RPMI7951 (cell line): ENCODE results near the gene GEMIN4. TPM values are rescaled to one million over a fixed set of nuclear protein-coding genes. Genes with fewer than 3 reads are reported as not detected.
A peak's percentile ranks its signal among the peaks of the same experiment; 100 is the strongest.
"Not testable (repeated sequence)": the region's sequence is repeated elsewhere in the genome, so short reads cannot be mapped to it uniquely, and the experiment has no call there.

Experiments used
- DNase-seq: peaks from one replicate; pipeline ENCODE4 v3.0.0-alpha.2; 2012; ENCODE audit warnings: low read depth
- total RNA-seq: library from RNA; depleted of rRNA; stranded (reverse); fragments of >200 nt; shearing (Covaris generic); gene quantifications from 2 replicates; pipeline ENCODE4 v1.2.3, GENCODE V29; 2014; rRNA removed

The GEMIN4 gene
- total RNA-seq = 7.7 and 8.4 TPM in 2 replicates

DNA sequence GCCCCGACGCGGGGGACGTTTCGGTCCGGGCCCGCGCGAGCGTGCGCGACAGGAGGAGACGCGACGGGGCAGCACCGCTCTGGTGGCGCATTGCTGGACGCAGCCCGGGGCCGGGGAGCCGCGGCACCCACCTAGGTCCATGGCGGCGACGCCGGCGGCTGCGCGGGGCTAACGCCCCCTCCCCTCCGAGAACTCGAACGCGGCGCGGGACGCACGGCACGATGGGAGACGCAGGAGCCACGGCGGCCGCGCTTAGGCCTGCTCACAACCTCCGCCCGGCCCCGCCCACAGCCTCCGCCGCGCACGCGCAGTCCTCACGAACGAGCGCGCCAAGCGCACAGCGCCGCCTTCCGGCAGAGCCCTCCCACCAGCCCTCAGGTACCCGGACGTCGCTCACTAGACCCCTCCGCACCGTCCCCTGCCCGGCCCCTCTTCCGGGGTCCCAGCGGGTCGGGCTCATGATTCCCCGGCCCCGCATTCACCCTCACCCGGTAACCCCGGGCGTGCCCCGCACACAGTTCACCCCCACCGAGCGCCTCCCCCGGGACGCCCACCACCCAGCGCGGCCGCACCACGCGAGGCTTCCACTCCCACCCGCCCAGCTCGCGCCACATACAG lies at the start of gene GEMIN4:
TSS of gene GEMIN4 (minus strand) at position 263 of the 618 bp plus-strand sequence. CDS start at position 141, 122 bp downstream.
- DNase-seq = peak; percentile 75

DNA sequence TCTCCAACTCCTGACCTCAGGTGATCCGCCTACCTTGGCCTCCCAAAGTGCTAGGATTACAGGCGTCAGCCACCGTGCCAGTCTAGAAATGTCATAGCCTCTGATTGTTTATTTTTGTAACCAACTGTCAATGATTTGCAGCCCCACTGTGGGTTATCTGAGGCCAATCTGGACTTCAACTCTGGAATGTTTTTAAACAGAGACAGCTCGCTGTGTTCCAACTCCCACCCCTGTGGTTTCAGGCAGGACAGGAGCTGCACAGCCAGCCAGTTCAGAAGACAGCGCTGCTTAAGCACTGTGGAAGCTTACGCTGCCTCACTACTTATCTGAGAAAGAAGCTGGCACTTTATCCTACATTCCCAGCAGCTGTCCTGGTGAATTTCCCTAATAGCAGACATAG lies 49.6 kb upstream of the GEMIN4 start:
- no peak for DNase-seq

DNA sequence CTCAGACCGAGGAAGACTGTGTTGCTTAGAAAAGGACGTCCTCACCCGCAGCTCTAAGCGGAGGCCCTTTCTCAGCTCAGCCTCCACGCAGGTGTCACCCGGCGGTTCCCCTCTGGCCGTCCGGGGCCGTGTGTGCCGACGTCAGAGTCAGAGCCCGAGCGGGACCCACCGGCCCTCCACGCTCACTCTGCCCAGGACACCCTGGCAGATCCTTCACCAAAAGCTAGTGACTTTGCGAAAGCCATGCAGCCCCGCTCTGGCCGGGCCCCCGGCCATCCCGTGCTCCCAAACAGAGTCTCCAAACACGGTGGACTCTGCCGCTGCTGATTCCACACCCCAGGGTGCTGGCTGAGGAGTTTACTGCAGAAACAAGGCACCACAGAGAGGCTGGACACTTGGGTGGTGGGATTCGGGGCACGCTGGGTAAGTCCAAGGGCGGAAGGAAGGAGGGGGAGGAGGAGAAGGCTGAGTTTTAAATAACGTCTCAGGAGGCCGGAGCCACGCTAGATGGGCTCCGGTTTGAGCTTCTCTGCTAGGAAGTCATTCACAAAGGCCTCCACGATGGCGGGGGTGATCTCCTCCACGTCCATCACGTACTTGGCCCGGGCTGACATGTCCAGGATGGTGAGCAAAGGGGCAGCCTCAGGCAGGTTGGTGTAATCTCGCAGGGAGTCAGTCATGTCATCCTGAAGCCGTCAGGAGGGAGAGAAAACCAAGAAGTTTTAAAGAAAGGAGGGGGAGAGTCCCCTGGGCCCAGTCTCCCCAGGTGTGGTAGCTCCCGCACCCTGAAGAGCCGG lies 48.6 kb upstream of the GEMIN4 start:
- no peak for DNase-seq

DNA sequence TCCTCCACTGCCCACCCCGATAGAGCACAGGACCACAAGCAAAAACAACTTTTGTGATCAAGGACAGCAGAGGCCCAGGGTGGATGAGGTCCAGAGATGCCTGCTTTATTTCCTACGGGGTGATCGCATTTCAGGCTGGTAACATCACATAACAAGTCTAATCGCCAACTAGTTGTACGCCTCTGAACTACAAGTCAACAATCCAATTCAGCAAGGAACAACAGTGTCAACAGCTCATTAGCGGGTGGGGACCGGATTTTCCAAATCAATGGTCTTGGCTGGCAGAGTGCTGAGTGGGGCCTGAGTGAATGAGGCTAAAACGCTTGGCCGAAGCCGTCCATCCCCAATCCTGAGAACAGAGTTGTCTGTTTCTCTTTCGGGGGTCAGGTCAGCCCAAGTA lies 47.2 kb upstream of the GEMIN4 start:
- DNase-seq = no peak

DNA sequence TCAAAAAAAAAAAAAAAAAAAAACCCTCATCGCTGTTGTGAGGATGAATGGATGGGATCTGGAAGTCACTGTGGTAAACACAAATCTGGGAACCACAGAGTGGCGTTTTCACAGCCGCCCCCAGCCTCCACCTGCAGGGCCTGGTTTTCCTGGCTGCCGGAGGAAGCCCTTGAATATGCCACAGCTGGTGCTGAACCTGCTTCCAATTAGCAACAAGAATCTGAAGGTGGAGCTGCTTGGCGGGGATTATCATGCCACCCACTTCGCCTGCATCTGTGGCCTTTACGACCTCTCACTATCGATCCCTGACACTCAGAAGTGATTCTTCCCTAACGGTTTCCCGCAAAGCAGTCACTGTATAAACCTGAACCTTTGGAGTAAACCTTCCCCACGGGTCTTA lies 46.2 kb upstream of the GEMIN4 start:
- DNase-seq = no peak

DNA sequence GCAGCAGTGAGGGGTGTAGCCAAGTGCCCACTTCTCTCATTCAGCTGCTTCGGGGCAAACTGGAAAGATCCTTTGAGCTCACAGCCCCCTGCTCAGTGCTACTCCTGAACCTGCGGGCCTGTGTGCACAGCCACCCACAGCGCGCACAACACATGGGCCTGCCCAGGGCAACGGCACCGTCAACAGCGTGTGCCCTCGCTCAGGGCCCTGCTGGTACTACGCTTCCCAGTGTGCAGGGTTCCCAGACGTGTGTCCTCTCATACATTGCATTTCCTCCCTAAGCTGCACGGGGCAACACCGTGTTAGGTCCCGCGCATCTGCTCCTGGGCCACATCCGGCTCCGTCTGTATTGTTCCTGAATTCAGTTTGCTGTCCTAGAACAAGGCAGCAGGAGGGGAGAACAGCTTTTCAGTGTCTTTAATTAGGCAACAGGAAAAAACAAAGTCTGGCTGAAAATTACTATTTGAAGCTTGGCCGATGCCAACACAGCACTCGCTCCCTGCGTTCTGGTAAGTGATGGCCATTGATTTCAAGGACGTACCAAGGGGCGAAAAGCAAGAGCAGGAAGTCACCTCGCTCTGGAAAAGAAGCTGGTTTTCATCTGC lies 45.3 kb upstream of the GEMIN4 start:
- no peak for DNase-seq

DNA sequence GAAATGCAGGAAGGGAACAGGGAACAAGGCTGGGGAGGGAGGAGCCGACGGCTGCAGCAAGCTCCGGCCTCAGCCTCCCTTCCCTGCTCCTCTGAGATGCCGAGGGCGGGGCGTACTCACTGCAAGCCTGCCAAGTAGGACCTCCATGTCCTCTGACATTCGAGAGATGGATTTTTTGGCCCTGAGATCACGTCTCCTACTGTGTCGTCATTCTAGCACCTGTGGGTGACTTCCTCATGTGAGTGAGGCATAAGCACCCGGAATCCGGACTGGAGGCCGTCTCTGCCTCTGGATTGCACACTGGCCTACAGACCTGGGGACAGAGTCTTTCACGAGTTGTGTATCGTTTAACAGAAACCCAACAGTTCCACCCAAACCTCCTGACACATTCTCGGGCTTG lies 44.5 kb upstream of the GEMIN4 start:
- DNase-seq = no peak

DNA sequence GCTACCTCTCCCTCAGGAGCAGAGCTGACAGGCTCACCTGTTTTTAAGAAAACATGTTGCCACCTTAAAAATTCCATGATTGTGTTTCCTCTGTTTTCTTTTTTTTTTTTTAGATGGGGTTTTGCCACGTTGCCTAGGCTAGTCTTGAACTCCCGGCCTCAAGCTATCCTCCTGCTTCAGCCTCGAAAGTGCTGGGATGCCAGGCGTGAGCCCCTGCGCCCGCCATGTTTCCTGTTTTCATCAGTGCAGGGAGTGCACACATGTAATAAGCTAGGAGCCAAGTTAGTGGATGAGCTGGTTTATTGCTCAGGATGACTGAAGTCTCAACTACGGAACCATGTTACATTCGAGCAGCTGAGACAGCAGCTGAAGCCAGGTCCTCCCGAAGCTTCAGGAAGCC lies 43.7 kb upstream of the GEMIN4 start:
- no peak for DNase-seq

DNA sequence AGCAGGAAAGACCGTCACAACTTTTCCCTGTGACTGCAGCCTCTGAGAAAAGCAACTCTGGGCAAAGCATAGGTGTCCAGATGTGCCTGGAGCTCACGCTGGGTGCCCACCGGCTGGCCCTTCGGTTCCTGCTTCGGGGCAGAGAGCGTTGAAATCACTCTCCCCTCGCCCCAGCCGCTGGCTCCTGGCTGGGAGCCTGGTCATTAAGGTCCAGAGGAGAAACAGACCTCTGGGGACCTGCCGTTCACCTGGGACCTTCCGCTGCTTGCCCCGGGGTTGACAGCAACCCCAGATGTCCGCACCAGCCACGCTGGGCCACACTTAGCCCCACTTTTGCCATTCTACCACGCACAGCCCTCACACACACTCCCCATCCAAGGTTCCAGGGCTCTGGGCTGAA lies 43.2 kb upstream of the GEMIN4 start:
- DNase-seq = no peak

DNA sequence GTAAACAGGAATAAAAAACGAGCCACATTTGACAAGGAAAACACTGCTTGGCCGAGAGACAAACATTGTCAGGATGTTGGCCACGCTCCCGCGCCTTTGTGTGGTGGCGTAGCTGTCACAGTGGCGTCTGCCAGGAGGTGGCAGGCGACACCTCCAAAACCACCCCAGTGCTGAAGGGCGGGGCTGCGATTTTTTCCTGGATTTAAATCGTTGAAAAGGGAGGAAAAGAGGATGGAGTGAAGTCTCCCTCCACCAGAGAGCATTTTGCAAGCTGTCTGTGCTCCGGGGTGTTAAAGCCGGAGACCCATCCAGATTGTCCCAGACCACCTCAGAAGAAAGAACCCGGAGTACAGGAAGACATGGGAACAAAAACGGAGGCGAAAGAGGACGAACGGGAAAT lies 42.8 kb upstream of the GEMIN4 start:
- peak; percentile 69 for DNase-seq

DNA sequence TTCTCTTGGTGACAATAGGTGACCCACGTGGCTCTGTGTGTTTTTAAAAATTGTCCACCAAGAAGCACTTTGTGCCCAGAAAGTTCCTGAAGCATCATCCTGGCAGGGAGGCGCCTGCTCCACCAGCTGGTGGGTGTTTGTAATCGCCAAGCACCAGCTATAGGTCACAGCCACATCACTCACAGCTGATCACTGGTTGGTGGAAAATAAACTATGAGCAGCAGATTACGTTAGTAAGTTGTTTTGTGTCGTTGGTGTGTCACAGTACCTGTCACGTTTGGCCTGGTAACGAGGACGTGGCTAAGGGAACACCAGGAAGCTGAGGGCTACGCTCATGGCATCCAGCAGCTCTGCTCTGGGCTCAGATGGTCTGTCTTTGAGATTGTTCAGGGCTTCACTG lies 40.2 kb upstream of the GEMIN4 start:
- DNase-seq = no peak

DNA sequence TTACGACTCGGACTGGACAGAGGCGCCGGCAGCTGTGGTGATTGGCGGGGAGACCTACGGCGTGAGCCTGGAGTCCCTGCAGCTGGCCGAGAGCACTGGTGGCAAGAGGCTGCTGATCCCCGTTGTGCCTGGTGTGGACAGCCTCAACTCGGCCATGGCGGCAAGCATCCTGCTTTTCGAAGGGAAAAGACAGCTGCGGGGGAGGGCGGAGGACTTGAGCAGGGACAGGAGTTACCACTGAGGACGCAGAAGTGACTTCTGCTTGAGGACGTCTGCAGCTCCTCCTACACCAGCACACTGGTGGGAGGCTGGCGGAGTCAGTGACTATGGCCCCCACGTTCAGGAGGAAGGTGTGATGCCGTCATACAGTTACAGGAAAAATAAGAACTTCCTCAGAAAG lies 39.8 kb upstream of the GEMIN4 start:
- no peak for DNase-seq

DNA sequence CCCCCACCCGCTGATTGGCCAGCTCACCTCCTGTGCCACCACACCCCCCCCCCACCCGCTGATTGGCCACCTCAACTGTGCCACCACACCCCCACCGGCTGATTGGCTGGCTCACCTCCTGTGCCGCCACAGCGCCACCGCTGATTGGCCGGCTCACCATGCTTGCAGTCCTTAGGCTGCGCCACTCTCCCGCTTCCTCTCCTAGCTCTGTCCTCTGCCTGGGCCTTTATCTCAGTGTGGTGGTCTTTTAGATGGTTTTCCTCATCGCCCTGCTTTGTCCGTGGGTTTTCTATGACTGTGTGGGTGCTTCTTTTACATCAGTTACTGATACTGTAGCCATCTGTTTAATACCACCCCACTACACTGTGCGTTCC lies 38.8 kb upstream of the GEMIN4 start:
- not testable (repeated sequence) for DNase-seq

DNA sequence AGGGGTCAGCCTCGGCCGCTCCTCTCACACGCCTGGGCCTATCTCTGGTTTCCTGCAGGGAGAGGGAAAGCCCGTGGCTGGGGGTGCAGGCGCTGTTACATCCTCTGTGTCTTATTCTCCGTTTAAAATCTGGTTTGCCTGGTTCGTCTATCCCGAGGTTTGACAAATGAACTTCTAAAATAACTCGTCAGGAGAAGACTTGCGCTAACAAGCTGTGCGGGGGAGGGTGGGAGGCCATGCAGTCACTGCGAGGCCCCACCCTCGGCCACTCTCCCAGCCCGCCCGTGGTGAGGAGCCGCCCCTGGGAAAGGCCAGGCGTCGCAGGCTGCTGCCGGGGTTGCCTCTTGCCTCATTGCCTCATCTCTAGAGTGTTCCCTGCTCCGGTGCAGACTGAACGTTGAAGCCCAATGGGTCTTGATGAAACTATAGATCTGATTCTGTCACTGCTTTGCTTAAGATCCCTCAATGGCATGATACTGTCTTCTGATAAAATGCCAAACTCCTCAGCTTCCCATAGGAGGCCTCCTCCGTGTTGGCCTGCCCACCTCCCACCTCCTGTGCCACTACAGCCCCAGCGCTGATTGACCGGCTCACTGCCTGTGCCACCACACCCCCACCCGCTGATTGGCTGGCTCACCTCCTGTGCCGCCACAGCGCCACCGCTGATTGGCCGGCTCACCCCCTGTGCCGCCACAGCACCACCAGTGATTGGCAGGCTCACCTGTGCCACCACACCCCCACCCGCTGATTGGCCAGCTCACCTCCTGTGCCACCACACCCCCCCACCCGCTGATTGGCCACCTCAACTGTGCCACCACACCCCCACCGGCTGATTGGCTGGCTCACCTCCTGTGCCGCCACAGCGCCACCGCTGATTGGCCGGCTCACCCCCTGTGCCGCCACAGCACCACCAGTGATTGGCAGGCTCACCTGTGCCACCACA lies 38.1 kb upstream of the GEMIN4 start:
- not testable (repeated sequence) for DNase-seq

DNA sequence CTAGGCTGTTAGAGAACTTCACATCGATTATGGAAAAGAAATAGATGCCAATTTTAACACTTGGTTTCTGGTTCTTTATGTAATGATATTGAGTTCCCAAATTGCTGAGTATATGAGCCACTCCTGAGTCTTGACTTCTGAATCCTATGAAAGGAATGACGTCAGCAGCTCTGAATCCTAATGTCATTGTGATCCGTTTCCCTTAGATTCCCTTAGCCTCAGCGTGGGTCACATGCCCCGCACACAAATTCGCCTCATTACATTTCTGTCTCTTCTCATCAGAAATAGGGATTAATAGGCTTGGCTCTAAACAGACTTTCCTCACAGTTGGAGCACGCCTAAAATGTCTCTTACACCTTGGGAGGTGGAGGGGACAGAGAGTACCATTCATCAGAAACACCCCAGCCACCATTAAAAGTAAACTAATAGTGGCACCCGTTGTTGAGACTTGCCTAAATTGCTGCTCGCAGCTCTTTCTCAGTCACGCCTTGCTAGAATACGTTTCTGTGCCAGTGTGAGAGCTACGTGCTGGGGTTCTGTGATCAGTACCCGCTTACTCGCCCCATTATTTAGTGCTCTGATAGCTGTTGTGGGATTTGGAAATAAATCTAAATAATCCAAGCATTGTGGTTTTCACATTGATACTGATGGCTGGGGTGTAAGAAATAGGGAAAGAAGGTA lies 37.2 kb upstream of the GEMIN4 start:
- DNase-seq = no peak

DNA sequence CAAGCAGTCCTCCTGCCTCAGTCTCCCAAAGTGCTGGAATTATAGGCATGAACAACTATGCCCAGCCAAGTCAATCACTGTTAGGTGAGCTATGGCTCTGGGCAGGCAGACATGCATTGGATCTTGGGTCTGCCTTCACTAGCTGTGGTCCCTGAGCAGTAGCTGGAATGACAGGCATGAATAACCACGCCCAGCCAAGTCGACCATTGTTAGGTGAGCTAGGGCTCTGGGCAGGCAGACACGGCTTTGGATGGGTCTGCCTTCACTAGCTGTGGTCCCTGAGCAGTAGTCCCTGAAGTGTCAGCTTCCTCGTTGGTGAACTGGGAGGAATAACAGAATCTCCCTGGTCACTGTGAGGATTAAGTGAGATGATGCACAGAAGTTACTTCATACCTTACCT lies 36.5 kb upstream of the GEMIN4 start:
- DNase-seq = no peak

DNA sequence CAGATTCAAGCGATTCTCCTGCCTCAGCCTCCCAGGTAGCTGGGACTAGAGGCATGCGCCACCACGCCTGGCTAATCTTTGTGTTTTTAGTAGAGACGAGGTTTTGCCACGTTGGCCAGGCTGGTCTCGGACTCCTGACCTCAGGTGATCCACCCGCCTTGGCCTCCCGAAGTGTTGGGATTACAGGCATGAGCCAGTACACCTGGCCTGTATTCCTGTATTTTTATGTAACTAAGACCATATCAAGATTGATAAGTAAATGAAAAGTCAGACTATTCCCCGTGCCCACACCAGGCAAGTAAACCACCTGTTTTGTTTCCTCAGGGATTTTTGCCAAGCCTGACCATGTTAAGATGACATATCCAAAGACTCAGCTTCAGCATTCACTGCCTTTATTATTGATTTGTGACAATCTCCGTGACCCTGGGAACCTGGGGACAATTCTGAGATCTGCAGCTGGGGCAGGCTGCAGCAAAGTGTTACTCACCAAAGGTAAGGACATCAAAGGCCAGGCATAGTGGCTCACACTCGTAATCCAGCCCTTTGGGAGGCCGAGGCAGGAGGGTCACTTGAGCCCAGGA lies 35.7 kb upstream of the GEMIN4 start:
- DNase-seq = no peak

DNA sequence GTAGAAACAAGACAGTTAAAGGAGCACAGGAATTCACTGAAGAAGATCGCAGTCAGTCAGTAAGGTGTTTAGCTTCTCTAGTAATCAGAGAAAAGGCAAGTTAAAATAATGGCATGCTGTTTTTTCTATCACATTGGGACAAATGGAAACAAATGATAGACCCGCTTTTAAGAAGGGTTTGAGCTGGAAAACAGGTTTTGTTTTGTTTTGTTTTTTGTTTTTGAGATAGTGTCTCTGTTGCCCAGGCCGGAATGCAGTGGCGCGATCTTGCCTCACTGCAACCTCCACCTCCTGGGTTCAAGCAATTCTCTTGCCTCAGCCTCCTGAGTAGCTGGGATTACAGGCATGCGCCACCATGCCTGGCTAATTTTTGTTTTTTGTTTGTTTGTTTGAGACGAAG lies 33.8 kb upstream of the GEMIN4 start:
- not testable (repeated sequence) for DNase-seq

DNA sequence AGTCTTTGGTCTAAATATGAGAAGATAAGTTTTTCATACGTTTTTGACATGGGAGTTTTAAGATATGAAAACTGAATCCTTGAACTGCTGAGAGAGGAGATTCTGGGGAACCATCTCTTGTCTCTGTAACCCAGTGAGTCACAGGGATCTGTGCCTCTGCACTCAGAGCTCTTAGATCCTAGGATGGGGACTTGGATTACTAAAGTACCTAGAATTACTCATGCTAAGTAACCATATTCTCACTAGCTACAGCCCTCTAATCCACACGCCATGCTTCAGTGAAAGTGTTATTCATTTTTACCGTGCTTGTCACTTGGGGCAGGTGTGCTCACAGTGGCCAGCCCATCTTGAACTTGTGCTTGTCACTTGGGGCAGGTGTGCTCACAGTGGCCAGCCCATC lies 32.1 kb upstream of the GEMIN4 start:
- DNase-seq = no peak

DNA sequence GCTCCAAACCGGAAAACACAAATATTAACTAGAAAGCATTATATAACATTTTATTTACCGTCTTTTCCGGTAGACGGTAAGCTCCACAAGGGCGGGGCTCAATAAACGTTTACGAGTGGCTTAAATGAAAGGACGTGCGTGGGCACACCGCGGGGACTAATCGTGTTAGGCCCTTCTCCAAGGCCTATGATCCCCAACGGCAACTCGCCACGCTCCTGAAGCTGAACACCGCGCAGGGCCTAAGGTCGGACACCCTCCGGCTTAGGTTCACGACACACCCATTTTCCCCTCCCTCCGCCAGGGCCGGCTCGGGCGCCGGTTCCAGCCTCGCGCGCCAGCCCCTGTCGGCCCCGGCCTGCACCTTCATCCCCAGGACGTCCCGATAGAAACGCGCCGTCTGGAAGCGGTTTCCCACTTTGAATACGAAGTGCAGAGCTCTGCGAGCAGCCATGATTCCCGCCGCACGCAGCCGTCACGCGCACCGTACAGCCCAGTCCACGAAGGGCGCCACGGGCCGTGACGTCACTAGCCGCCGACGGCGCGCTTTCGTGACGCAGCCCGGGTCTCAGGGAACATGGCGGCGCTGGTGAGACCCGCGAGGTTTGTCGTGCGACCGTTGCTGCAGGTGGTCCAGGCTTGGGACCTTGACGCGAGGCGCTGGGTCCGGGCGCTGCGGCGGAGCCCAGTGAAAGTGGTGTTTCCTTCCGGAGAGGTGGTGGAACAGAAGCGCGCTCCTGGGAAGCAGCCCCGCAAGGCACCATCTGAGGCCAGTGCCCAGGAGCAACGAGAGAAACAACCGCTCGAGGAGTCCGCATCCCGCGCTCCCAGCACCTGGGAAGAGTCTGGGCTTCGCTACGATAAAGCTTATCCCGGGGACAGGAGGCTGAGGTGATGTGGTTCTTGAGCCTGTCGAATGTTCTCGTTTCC lies 30.0 kb upstream of the GEMIN4 start, which contains the start of the genes GLOD4 and MRM3:
TSS of gene GLOD4 (minus strand) at position 476 of the 927 bp plus-strand sequence. CDS start at position 451, 25 bp downstream.
TSS of gene MRM3 (plus strand) at position 549 of the 927 bp plus-strand sequence. CDS start at position 575, 26 bp downstream.
- DNase-seq = peak; percentile 77
